SJCRH30 (cell line): Measurements from ENCODE around the gene ESRRG. TPM values are rescaled to one million over a fixed set of nuclear protein-coding genes. Genes with fewer than 3 reads are reported as not detected.

Experiments used
- DNase-seq, 2 experiments: peaks; one replicate each; pipeline ENCODE4 v3.0.0-alpha.2; 2015 to 2020
- H3K27ac ChIP-seq: fragments of 250-450 bp; sonication (Bioruptor Pico); 2 replicates; pipeline ENCODE4 v1.5.1; 2020; ENCODE audit warnings: mild to moderate bottlenecking, moderate library complexity
- H3K27me3 ChIP-seq: fragments of 250-450 bp; sonication (Bioruptor Pico); 2 replicates; pipeline ENCODE4 v1.5.1; 2020; ENCODE audit warnings: mild to moderate bottlenecking, moderate library complexity
- H3K36me3 ChIP-seq: fragments of 250-450 bp; sonication (Bioruptor Pico); 2 replicates; pipeline ENCODE4 v1.5.1; 2020; ENCODE audit warnings: mild to moderate bottlenecking, moderate library complexity
- H3K4me1 ChIP-seq: fragments of 250-450 bp; sonication (Bioruptor Pico); 2 replicates; pipeline ENCODE4 v1.5.1; 2020; ENCODE audit warnings: mild to moderate bottlenecking, moderate library complexity
- H3K4me3 ChIP-seq: fragments of 250-450 bp; sonication (Bioruptor Pico); 2 replicates; pipeline ENCODE4 v1.5.1; 2020; ENCODE audit warnings: mild to moderate bottlenecking, moderate library complexity
- H3K9me3 ChIP-seq: fragments of 250-450 bp; sonication (Bioruptor Pico); replicated peaks from 2 replicates; pipeline ENCODE4 v1.5.1; 2020; ENCODE audit warnings: mild to moderate bottlenecking, moderate library complexity
- total RNA-seq: library from RNA; depleted of rRNA; stranded (reverse); fragments of >200 nt; shearing (Covaris generic); gene quantifications from 2 replicates; pipeline ENCODE4 v1.2.3, GENCODE V29; 2014

The ESRRG gene
- total RNA-seq, 1 experiment from 2014 or later = 1.0 TPM

GRCh38 chr1:216587715-216588114 is 135.5 kb downstream of the ESRRG start:
- no peak overlapping the region for H3K27ac ChIP-seq
- no peaks in the 10 kb centered on the region for H3K9me3 ChIP-seq
- no peak for DNase-seq
- H3K36me3 ChIP-seq = no peaks in the 10 kb centered on the region
- peaks cover 3% of the 10 kb centered on the region; the same call in 1 of the 2 replicates for H3K27me3 ChIP-seq
- H3K4me1 ChIP-seq = no peaks in the 10 kb centered on the region
- H3K4me3 ChIP-seq = no peak overlapping the region

DNA sequence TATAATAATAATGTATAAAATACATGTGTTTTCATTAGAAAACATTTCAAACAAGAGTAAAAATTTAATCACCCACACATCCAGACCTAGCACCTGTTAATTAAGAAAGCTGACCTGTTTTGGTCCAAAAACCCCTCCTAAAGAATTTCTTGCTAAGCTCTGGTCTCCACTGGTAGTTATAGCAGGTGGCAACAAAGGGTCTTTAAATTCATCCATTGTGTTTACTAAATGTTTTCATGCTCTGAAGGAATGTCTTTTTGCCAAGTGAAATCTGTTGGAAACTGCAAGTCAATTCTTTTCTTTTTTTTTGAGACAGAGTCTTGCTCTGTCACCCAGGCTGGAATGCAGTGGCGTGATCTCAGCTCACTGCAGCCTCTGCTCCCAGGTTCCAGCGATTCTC is 141.1 kb downstream of the ESRRG start:
- Histone ChIP-seq H3K36me3 (no peaks in the 10 kb centered on the region), H3K9me3 (no peaks in the 10 kb centered on the region), H3K27ac (no peak overlapping the region), H3K27me3 (no peaks in the 10 kb centered on the region), H3K4me3 (no peak overlapping the region), H3K4me1 (peaks cover 7% of the 10 kb centered on the region; the same call in 1 of the 2 replicates)
- no peak for DNase-seq

DNA sequence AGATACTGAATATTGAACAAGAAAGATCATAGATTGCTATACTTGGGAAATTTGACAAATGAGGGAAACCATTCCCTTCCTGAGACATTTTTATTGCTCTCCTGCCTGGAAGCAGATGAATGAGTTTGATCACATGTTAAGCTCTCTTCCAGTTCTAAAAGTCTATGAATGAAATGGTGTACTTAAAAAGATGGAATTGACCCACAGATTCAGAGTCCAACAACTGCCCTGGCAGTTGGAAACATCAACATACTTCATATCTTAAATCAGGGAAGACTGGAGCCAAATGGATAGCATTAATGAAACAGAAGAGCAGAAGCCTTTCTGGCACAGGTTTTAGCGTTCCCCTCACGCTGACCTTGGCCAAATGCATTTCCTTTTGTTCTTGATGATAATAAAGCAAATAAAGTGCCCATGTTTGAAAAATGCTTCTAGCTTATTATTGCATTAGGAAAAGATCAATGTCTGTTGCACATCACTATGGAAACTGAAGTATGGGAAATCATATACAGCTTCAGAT is 142.6 kb downstream of the ESRRG start:
- DNase-seq = no peak
- H3K9me3 ChIP-seq = no peaks in the 10 kb centered on the region
- no peaks in the 10 kb centered on the region for H3K27me3 ChIP-seq
- no peak overlapping the region for H3K27ac ChIP-seq
- no peak overlapping the region for H3K4me3 ChIP-seq
- peaks cover 7% of the 10 kb centered on the region; the same call in 1 of the 2 replicates for H3K4me1 ChIP-seq
- no peaks in the 10 kb centered on the region for H3K36me3 ChIP-seq

- no peaks in the 10 kb centered on the region for H3K27me3 ChIP-seq
- H3K4me3 ChIP-seq = no peak overlapping the region
- no peak overlapping the region for H3K27ac ChIP-seq
- H3K9me3 ChIP-seq = no peaks in the 10 kb centered on the region
- no peaks in the 10 kb centered on the region for H3K36me3 ChIP-seq
- H3K4me1 ChIP-seq = peaks cover 7% of the 10 kb centered on the region; the same call in 1 of the 2 replicates
- no peak for DNase-seq
Observed at GRCh38 chr1:216576234-216576937, 146.8 kb downstream of the ESRRG start.

- H3K9me3 ChIP-seq = no peaks in the 10 kb centered on the region
- no peaks in the 10 kb centered on the region for H3K36me3 ChIP-seq
- peak; percentile 7 to 44 for DNase-seq
- H3K4me3 ChIP-seq = no peak overlapping the region
- peaks cover 36% of the 10 kb centered on the region for H3K4me1 ChIP-seq
- H3K27me3 ChIP-seq = no peaks in the 10 kb centered on the region
- H3K27ac ChIP-seq = no peak overlapping the region
Observed at GRCh38 chr1:216566641-216567205, 156.5 kb downstream of the ESRRG start.

DNA sequence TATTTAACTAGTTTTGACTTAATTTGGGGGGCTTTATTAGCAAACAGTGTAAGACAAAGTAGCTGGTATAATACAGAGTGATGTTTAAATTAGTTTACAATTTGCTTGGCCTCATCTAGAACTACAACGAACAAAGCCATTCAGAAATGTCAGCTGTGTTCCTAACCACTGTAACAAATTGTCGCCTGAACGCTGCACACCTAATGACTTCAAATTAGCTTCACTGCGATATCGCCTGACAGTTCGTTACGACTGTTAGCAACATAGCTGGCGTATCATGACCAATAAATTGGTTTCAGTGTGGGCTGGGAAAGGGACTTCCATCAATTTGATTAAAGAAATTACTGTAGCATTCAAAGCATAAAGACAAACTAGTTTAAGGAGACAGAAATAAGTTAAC is 160.1 kb downstream of the ESRRG start:
- H3K4me1 ChIP-seq = peaks cover 38% of the 10 kb centered on the region
- H3K27me3 ChIP-seq = no peaks in the 10 kb centered on the region
- DNase-seq = peak; percentile 73 to 90
- H3K36me3 ChIP-seq = no peaks in the 10 kb centered on the region
- no peaks in the 10 kb centered on the region for H3K9me3 ChIP-seq
- H3K27ac ChIP-seq = peak overlapping the region; percentile 96
- H3K4me3 ChIP-seq = no peak overlapping the region

- H3K4me3 ChIP-seq = no peak overlapping the region
- H3K27me3 ChIP-seq = no peaks in the 10 kb centered on the region
- H3K9me3 ChIP-seq = no peaks in the 10 kb centered on the region
- peaks cover 38% of the 10 kb centered on the region for H3K4me1 ChIP-seq
- DNase-seq = peak; percentile 32 to 65
- peak overlapping the region; percentile 96 for H3K27ac ChIP-seq
- H3K36me3 ChIP-seq = no peaks in the 10 kb centered on the region
Observed at GRCh38 chr1:216562383-216562782, 160.8 kb downstream of the ESRRG start.

DNA sequence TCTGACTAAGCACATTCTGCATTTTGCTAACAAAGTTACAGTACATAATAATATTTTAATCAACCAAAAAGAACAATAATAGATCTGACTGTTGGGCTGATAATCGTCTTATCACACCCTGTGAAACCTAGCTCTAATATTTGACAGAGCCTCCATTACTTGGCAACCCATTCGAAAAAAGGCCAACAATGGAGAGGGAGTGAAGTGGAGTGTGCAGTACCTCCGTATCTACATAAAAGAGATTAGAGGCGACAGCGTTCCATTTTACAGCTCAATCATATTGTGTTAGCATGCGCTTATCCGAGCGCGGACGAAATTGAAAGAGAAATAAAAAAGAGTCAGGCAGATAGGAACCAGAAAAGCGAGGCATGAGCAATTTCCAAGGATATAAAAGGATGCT is 162.7 kb downstream of the ESRRG start:
- Histone ChIP-seq H3K4me1 (peaks cover 38% of the 10 kb centered on the region), H3K27ac (no peak overlapping the region), H3K9me3 (no peaks in the 10 kb centered on the region), H3K27me3 (no peaks in the 10 kb centered on the region), H3K36me3 (no peaks in the 10 kb centered on the region), H3K4me3 (no peak overlapping the region)
- no peak for DNase-seq

- H3K27me3 ChIP-seq = no peaks in the 10 kb centered on the region
- H3K36me3 ChIP-seq = no peaks in the 10 kb centered on the region
- H3K27ac ChIP-seq = no peak overlapping the region
- no peak for DNase-seq
- no peak overlapping the region for H3K4me3 ChIP-seq
- H3K4me1 ChIP-seq = peaks cover 28% of the 10 kb centered on the region
- no peaks in the 10 kb centered on the region for H3K9me3 ChIP-seq
Observed at GRCh38 chr1:216559359-216559758, 163.9 kb downstream of the ESRRG start.

DNA sequence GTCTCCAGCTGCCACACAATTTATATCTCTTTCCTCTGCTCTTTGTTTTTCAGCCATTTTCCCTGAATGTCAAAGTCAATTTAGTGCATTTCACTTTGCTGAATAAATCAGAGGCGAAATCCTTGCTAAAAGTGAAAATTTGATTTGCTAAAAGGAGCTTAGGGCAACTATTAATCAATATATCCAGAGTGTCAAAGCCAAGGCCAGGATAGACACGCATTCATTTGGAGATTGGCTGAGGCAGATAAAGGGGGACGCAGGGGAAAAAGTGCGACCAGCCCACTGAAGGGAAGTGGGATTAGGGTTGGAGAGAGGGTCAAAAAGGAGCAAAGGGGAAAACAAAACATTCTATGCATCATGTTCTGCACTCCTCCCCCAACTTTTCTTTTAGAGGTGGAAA is 167.6 kb downstream of the ESRRG start:
- H3K27ac ChIP-seq = no peak overlapping the region
- DNase-seq = no peak
- H3K4me1 ChIP-seq = no peaks in the 10 kb centered on the region
- no peaks in the 10 kb centered on the region for H3K27me3 ChIP-seq
- no peaks in the 10 kb centered on the region for H3K9me3 ChIP-seq
- no peak overlapping the region for H3K4me3 ChIP-seq
- H3K36me3 ChIP-seq = no peaks in the 10 kb centered on the region

GRCh38 chr1:216554934-216555333 is 168.3 kb downstream of the ESRRG start:
- no peak overlapping the region for H3K27ac ChIP-seq
- H3K9me3 ChIP-seq = no peaks in the 10 kb centered on the region
- H3K4me3 ChIP-seq = no peak overlapping the region
- no peaks in the 10 kb centered on the region for H3K36me3 ChIP-seq
- no peaks in the 10 kb centered on the region for H3K27me3 ChIP-seq
- DNase-seq = no peak
- H3K4me1 ChIP-seq = no peaks in the 10 kb centered on the region

GRCh38 chr1:216553766-216554165 is 169.5 kb downstream of the ESRRG start:
- Histone ChIP-seq H3K4me1 (no peaks in the 10 kb centered on the region), H3K9me3 (no peaks in the 10 kb centered on the region), H3K4me3 (no peak overlapping the region), H3K27ac (no peak overlapping the region), H3K27me3 (no peaks in the 10 kb centered on the region), H3K36me3 (no peaks in the 10 kb centered on the region)
- no peak for DNase-seq

DNA sequence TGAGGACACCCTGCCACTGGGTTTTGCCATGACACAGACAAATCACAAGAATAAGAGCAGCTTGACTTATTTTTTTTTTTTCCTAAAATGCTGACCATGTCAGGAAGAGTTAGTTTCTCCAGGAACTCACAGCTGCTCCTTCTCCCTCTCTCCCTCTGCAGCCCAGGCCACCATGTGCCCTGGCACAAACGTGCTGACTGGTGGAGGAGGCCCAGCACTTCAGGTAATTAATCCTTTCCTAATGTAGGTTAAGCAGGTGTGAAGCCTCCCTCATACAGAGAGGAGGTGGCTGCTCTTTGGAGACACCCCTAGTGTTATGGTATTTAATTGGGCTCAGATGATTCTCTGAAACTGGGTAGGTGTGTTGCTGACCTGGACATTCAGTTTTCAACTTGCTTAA is 170.2 kb downstream of the ESRRG start:
- Histone ChIP-seq H3K4me3 (no peak overlapping the region), H3K4me1 (no peaks in the 10 kb centered on the region), H3K36me3 (no peaks in the 10 kb centered on the region), H3K27me3 (no peaks in the 10 kb centered on the region), H3K9me3 (no peaks in the 10 kb centered on the region), H3K27ac (no peak overlapping the region)
- DNase-seq = no peak

GRCh38 chr1:216549796-216550195 is 173.4 kb downstream of the ESRRG start:
- no peak for DNase-seq
- no peaks in the 10 kb centered on the region for H3K4me1 ChIP-seq
- no peak overlapping the region for H3K27ac ChIP-seq
- no peaks in the 10 kb centered on the region for H3K9me3 ChIP-seq
- no peaks in the 10 kb centered on the region for H3K27me3 ChIP-seq
- H3K36me3 ChIP-seq = no peaks in the 10 kb centered on the region
- H3K4me3 ChIP-seq = no peak overlapping the region

- Histone ChIP-seq H3K4me1 (no peaks in the 10 kb centered on the region), H3K36me3 (no peaks in the 10 kb centered on the region), H3K27ac (no peak overlapping the region), H3K4me3 (no peak overlapping the region), H3K27me3 (no peaks in the 10 kb centered on the region), H3K9me3 (no peaks in the 10 kb centered on the region)
- DNase-seq = no peak
Observed at GRCh38 chr1:216542741-216543140, 180.5 kb downstream of the ESRRG start.

GRCh38 chr1:216542263-216542662 is 181.0 kb downstream of the ESRRG start:
- no peak overlapping the region for H3K27ac ChIP-seq
- no peak for DNase-seq
- H3K4me3 ChIP-seq = no peak overlapping the region
- H3K36me3 ChIP-seq = no peaks in the 10 kb centered on the region
- no peaks in the 10 kb centered on the region for H3K9me3 ChIP-seq
- no peaks in the 10 kb centered on the region for H3K27me3 ChIP-seq
- no peaks in the 10 kb centered on the region for H3K4me1 ChIP-seq
